ENCODE data around the gene UBAP2L.

UBAP2L gene

DNA sequence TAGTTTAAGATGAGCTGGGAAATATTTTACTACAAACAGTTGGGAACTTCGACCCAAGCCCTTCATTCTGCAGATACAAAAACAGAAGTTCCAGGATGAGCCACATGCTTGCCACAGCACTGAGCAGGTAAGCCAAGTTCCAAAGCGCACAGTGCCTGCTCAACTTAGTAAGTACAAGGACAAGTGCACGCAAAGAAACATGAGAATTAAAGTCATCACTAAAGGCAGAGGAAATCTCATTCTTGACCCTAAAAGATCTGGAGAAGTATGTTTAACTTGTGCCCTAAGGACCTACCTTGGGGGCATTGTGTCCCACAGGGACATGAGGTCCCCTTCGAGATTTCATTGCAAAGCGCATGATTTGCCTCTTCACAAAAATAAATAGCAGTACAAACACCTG, 1.2 kb upstream of the UBAP2L start:
- TF ChIP-seq, protein P1, sequence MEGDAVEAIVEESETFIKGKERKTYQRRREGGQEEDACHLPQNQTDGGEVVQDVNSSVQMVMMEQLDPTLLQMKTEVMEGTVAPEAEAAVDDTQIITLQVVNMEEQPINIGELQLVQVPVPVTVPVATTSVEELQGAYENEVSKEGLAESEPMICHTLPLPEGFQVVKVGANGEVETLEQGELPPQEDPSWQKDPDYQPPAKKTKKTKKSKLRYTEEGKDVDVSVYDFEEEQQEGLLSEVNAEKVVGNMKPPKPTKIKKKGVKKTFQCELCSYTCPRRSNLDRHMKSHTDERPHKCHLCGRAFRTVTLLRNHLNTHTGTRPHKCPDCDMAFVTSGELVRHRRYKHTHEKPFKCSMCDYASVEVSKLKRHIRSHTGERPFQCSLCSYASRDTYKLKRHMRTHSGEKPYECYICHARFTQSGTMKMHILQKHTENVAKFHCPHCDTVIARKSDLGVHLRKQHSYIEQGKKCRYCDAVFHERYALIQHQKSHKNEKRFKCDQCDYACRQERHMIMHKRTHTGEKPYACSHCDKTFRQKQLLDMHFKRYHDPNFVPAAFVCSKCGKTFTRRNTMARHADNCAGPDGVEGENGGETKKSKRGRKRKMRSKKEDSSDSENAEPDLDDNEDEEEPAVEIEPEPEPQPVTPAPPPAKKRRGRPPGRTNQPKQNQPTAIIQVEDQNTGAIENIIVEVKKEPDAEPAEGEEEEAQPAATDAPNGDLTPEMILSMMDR (IDR thresholded peaks at IDR 0.05; ENCODE audit: low read depth, low read length) = no peak
- TF ChIP-seq POLR2A (IDR thresholded peaks at IDR 0.05; ENCODE audit: extremely low read depth, insufficient read length) (no peak), MYC (IDR thresholded peaks at IDR 0.05; ENCODE audit: low read depth, low read length) (peak; percentile 51)
- TF ChIP-seq, protein P2, sequence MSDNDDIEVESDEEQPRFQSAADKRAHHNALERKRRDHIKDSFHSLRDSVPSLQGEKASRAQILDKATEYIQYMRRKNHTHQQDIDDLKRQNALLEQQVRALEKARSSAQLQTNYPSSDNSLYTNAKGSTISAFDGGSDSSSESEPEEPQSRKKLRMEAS (IDR thresholded peaks at IDR 0.05; ENCODE audit: low read depth, low read length) = peak; percentile 61; the same call in 1 of the 2 replicates
- peak overlapping the region; percentile 96 for H3K4me3 ChIP-seq (ENCODE audit: low read depth, low read length)
- DNase-seq (ENCODE audit: low read depth) = peak; percentile 67

DNA sequence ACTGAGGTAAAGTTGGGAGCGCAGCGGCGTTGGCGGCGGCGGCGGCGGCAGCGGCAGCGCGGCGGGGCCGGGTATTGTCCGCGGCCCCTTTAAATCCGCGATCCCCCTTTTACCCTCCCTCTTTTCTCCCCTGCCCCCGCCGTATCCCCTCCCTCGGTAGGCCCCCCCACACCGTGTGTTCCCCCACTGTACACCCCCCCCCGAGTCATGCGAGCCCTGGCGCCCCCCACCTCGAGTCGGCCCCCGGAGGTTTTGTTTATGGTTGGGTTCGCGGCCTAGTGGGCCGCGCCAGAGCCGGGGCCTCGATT, 169 bp downstream of the UBAP2L start:
- H3K4me3 ChIP-seq (ENCODE audit: low read depth, low read length) = peak overlapping the region; percentile 96
- TF ChIP-seq POLR2A (IDR thresholded peaks at IDR 0.05; ENCODE audit: extremely low read depth, insufficient read length) (no peak), MYC (IDR thresholded peaks at IDR 0.05; ENCODE audit: low read depth, low read length) (no peak)
- TF ChIP-seq, protein P1 (IDR thresholded peaks at IDR 0.05; ENCODE audit: low read depth, low read length) = no peak
- TF ChIP-seq, protein P2 (IDR thresholded peaks at IDR 0.05; ENCODE audit: low read depth, low read length) = no peak
- DNase-seq (ENCODE audit: low read depth) = no peak

DNA sequence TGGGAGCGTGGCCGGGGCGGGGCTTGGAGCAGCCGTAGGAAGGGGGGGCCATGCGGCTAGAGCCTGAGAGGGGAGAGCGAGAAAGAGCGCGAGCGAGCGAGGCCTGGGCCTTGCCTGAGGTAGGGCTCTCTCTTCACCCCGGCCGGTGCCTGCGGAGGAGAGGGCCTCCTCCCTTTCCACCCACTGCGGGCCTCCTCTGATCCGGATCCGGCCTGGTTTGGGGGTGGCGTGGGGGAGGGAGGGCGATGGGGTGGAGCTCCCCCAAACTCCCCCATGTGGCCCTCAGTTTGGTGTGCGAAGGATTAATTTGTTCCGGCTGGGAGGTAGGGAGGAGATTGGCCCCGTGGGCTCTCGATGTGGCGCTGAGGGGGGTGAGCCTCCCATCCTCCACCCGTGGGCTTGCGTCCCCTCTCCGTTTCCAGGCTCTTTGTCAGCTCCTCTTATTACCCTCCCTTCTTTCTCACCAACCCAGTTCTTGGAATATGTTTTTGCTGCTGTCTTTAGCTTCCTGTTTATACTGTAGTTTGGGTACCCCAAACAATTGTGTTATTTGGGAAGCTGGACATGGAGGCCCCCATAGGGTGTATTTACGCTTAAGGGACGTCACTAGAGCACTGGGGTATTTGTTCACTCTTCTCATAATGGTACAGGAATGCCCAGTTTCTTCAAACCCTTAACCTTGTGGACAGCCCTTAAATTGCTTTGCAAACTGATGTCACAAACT, 685 bp downstream of the UBAP2L start:
- peak; percentile 68 for DNase-seq (ENCODE audit: low read depth)
- peak overlapping the region; percentile 96 for H3K4me3 ChIP-seq (ENCODE audit: low read depth, low read length)
- TF ChIP-seq MYC (IDR thresholded peaks at IDR 0.05; ENCODE audit: low read depth, low read length) = peak; percentile 41; the same call in 1 of the 2 replicates
- TF ChIP-seq, protein P2 (IDR thresholded peaks at IDR 0.05; ENCODE audit: low read depth, low read length) = no peak
- no peak for TF ChIP-seq POLR2A (IDR thresholded peaks at IDR 0.05; ENCODE audit: extremely low read depth, insufficient read length)
- TF ChIP-seq, protein P1 (IDR thresholded peaks at IDR 0.05; ENCODE audit: low read depth, low read length) = no peak

DNA sequence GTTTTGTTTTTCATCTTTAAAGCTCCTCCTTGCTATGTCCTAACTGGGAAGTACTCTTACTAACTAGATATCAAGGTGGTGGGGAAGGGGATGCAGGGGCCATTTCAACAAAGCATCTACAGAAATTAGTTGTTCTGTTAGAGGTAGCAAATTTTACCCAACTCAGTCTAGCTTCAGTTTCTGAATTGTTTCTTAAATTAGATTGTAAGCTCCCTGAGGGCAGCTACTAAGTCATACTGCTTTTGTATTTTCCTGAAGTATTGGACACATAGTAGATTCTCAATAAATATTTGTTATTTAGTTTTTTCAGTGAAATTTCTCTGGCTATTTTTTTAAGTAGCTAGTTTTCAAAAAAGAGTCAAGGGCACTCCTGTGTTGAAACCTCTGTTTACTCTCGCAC, 1.8 kb downstream of the UBAP2L start:
- DNase-seq (ENCODE audit: low read depth) = no peak
- no peak for TF ChIP-seq POLR2A (IDR thresholded peaks at IDR 0.05; ENCODE audit: extremely low read depth, insufficient read length)
- TF ChIP-seq, protein P2 (IDR thresholded peaks at IDR 0.05; ENCODE audit: low read depth, low read length) = no peak
- TF ChIP-seq MYC (IDR thresholded peaks at IDR 0.05; ENCODE audit: low read depth, low read length) = no peak
- TF ChIP-seq, protein P1 (IDR thresholded peaks at IDR 0.05; ENCODE audit: low read depth, low read length) = no peak
- peak overlapping the region; percentile 96 for H3K4me3 ChIP-seq (ENCODE audit: low read depth, low read length)

DNA sequence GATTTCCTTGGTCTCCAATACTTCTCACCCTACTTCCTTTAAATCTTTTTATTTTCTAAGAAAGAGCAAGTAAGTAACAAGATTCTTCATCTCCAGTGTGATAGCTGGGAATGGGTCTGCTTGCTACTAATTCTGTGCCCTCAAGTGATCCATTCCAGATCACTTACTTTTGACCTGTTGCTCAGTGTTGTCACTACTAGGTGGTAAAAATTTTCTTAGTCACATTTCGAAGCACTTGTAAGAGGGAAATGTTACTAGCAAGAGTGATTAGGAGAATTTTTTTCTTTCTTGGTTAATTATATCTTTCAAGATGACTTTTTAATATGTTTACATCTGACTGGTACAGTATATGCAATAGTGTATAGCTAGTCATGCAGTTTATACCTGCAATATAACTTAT, 2.2 kb downstream of the UBAP2L start:
- DNase-seq (ENCODE audit: low read depth) = no peak
- TF ChIP-seq, protein P2 (IDR thresholded peaks at IDR 0.05; ENCODE audit: low read depth, low read length) = no peak
- TF ChIP-seq, protein P1 (IDR thresholded peaks at IDR 0.05; ENCODE audit: low read depth, low read length) = no peak
- TF ChIP-seq POLR2A (IDR thresholded peaks at IDR 0.05; ENCODE audit: extremely low read depth, insufficient read length) = no peak
- TF ChIP-seq MYC (IDR thresholded peaks at IDR 0.05; ENCODE audit: low read depth, low read length) = no peak
- H3K4me3 ChIP-seq (ENCODE audit: low read depth, low read length) = peak overlapping the region; percentile 96

Data from NB4 (cell line).